HUES6 (cell line): Measurements from ENCODE around the gene LDHB.
"Not testable (repeated sequence)": the region's sequence is repeated elsewhere in the genome, so short reads cannot be mapped to it uniquely, and the experiment has no call there.

Source experiments
- H3K27ac ChIP-seq: 2 replicates; pipeline ENCODE4 v1.7.0; 2013; ENCODE audit warnings: low read depth, mild to moderate bottlenecking, low read length, inconsistent platforms
- H3K27me3 ChIP-seq: 2 replicates; pipeline ENCODE4 v1.6.1; 2013; ENCODE audit warnings: low read length; ENCODE audit not compliant: control insufficient read depth, insufficient read depth
- H3K36me3 ChIP-seq: 2 replicates; pipeline ENCODE4 v1.6.1; 2013; ENCODE audit warnings: low read length; ENCODE audit not compliant: control insufficient read depth, insufficient read depth
- H3K4me1 ChIP-seq: 2 replicates; pipeline ENCODE4 v1.6.1; 2013; ENCODE audit warnings: low read length; ENCODE audit not compliant: control insufficient read depth, insufficient read depth
- H3K4me3 ChIP-seq: 2 replicates; pipeline ENCODE4 v1.5.1; 2013; ENCODE audit warnings: low read depth, low read length
- H3K9ac ChIP-seq: one replicate; pipeline ENCODE4 v1.6.1; 2013; ENCODE audit warnings: mild to moderate bottlenecking, low read length
- H3K9me3 ChIP-seq: 2 replicates; pipeline ENCODE4 v1.6.1; 2013; ENCODE audit warnings: low read depth, low read length; ENCODE audit not compliant: control insufficient read depth, insufficient read depth

The LDHB gene

DNA sequence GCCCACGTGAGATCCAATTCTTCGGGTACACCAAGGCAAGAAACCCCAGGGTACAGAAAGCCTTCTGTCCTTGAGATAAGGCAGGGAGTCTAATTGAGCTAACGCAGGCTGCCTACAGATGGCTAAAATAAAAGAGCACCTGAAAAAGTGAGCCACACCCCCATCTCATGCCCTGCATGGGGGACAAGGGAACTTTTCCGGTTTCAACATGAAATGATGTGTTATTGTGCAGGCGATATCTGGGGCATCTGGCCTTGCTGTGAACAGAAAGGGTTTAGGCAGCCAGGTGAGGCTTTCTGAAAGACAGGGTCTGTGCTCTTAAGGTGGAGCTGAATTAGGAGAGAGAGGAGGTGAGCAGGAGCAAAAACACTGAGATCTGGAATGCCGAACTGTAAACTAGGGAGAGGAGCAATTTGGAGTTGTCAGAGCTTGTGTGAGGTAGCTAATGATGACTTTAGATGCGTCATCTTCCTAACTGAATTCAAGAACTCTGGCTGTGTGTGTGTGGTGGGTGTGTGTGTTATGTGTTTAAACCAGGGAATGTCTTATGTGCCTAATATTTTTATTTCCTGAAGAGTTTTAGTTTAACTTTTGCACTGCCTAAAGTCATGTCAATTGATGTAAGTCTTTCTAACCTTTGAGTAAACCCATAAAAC, 20.1 kb upstream of the LDHB start:
- Histone ChIP-seq H3K27ac (no peak overlapping the region), H3K9me3 (no peaks in the 10 kb centered on the region), H3K9ac (no peak overlapping the region), H3K4me1 (no peaks in the 10 kb centered on the region), H3K27me3 (no peaks in the 10 kb centered on the region), H3K36me3 (no peaks in the 10 kb centered on the region), H3K4me3 (no peak overlapping the region)

GRCh38 chr12:21677204-21677603, 19.6 kb upstream of the LDHB start:
- Histone ChIP-seq H3K9ac (no peak overlapping the region), H3K36me3 (no peaks in the 10 kb centered on the region), H3K27ac (no peak overlapping the region), H3K4me3 (no peak overlapping the region), H3K27me3 (no peaks in the 10 kb centered on the region), H3K9me3 (no peaks in the 10 kb centered on the region), H3K4me1 (no peaks in the 10 kb centered on the region)

GRCh38 chr12:21676776-21677175, 19.1 kb upstream of the LDHB start:
- Histone ChIP-seq H3K36me3 (no peaks in the 10 kb centered on the region), H3K4me1 (no peaks in the 10 kb centered on the region), H3K9ac (no peak overlapping the region), H3K27ac (no peak overlapping the region), H3K4me3 (no peak overlapping the region), H3K9me3 (no peaks in the 10 kb centered on the region), H3K27me3 (no peaks in the 10 kb centered on the region)

DNA sequence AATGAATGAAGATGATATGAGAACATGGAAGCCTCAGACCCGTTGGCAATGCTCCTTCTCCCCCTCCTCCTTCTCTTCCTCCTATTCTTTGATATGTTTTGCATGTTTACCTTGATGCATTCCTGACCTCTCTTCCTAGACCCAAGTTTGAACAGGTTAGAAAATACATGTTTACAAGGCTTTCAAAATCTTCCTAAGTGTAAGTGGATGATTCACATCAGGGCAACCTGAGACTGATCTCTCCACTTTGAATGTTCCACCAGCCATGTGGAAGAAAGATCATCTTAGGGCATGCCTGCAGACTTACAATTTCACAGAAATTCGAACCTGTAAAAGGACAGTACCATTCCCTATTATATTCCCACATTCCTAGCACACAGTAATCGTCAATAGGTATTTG, 18.0 kb upstream of the LDHB start:
- H3K9me3 ChIP-seq, result no peaks in the 10 kb centered on the region

DNA sequence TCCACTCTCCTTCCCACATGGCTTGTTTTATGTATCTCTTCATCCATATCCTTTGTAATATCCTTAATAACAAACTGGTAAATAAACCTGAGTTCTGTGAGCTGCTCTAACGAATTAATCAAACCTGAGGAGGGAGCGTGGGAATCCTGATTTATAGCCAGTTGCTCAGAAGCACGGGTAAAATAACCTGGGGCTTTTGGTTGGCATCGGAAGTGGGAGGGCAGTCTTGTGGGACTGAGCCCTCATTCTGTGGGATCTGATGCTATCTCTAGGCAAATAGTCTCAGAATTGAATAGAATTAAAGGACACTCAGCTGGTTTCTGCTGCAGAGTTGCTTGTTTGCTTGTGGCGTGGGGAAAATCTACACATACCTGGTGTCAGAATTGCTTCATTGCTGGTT, 17.5 kb upstream of the LDHB start:
- H3K9ac ChIP-seq, result no peak overlapping the region
- H3K27ac ChIP-seq, result no peak overlapping the region
- H3K36me3 ChIP-seq, result no peaks in the 10 kb centered on the region
- no peaks in the 10 kb centered on the region for H3K4me1 ChIP-seq
- H3K9me3 ChIP-seq, result no peaks in the 10 kb centered on the region
- no peak overlapping the region for H3K4me3 ChIP-seq
- H3K27me3 ChIP-seq, result no peaks in the 10 kb centered on the region

More for the DNA sequence above, 18.0 kb upstream of the LDHB start:
- no peaks in the 10 kb centered on the region for H3K4me1 ChIP-seq
- no peak overlapping the region for H3K27ac ChIP-seq
- no peak overlapping the region for H3K9ac ChIP-seq
- H3K36me3 ChIP-seq, result no peaks in the 10 kb centered on the region
- H3K4me3 ChIP-seq, result no peak overlapping the region
- H3K27me3 ChIP-seq, result no peaks in the 10 kb centered on the region

- not testable (repeated sequence) for H3K9ac ChIP-seq, H3K36me3 ChIP-seq, H3K27me3 ChIP-seq, H3K4me1 ChIP-seq, H3K4me3 ChIP-seq, H3K27ac ChIP-seq, H3K9me3 ChIP-seq
These were observed 16.3 kb upstream of the LDHB start for GRCh38 chr12:21673830-21674552.

DNA sequence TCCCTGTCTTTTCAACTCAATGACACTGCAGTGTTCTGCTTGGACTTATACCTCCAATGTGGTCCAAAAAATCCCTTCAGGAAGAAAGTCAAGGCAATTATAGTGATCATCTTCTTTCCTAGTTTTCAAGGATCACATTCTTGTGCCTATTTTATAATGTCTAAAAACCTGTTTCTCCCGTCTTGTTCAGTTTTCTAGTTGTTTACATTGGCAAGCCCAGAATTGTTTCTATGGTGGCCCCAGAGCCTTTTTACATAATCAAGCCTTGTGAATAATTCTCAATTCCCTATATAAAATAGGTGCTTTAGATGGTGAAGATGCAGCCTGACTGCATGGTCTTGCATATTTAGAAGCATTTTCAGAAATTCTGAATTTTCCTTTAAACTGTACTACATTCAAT, 14.5 kb upstream of the LDHB start:
- no peak overlapping the region for H3K9ac ChIP-seq
- H3K27ac ChIP-seq, result no peak overlapping the region
- no peaks in the 10 kb centered on the region for H3K36me3 ChIP-seq
- H3K4me1 ChIP-seq, result no peaks in the 10 kb centered on the region
- no peaks in the 10 kb centered on the region for H3K27me3 ChIP-seq
- no peak overlapping the region for H3K4me3 ChIP-seq
- H3K9me3 ChIP-seq, result no peaks in the 10 kb centered on the region

- Histone ChIP-seq H3K9ac (no peak overlapping the region), H3K9me3 (no peaks in the 10 kb centered on the region), H3K4me3 (no peak overlapping the region), H3K27ac (no peak overlapping the region), H3K27me3 (no peaks in the 10 kb centered on the region), H3K4me1 (no peaks in the 10 kb centered on the region), H3K36me3 (no peaks in the 10 kb centered on the region)
These were observed 9.1 kb upstream of the LDHB start for GRCh38 chr12:21666722-21667121.

DNA sequence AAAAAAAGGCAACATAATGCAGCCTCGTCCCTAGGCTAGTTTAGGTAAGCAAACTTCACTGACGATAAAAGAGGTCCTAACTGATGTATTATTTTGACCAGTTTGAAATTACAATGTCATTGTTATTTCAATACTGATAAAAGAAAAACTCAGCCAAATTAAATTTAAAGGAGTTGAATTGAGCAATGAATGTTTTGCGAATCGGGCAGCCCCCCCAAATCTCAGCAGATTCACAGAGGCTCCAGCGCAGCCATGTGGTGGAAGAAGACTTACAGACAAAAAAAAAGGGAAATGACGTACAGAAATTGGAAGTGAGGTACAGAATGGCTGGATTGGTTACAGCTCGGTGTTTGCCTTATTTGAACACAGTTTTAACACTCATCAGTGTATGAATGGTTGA, 8.2 kb upstream of the LDHB start:
- no peak overlapping the region for H3K27ac ChIP-seq
- no peak overlapping the region for H3K9ac ChIP-seq
- no peaks in the 10 kb centered on the region for H3K4me1 ChIP-seq
- H3K27me3 ChIP-seq, result no peaks in the 10 kb centered on the region
- no peaks in the 10 kb centered on the region for H3K9me3 ChIP-seq
- H3K36me3 ChIP-seq, result no peaks in the 10 kb centered on the region
- H3K4me3 ChIP-seq, result no peak overlapping the region

- Histone ChIP-seq H3K27ac (no peak overlapping the region), H3K27me3 (no peaks in the 10 kb centered on the region), H3K9ac (no peak overlapping the region), H3K36me3 (no peaks in the 10 kb centered on the region), H3K9me3 (no peaks in the 10 kb centered on the region), H3K4me3 (no peak overlapping the region), H3K4me1 (no peaks in the 10 kb centered on the region)
These were observed 4.6 kb upstream of the LDHB start for GRCh38 chr12:21662122-21662792.

- H3K36me3 ChIP-seq, result not testable (repeated sequence)
These were observed 3.9 kb upstream of the LDHB start for GRCh38 chr12:21661396-21662093.

More at GRCh38 chr12:21661396-21662093, 3.9 kb upstream of the LDHB start:
- not testable (repeated sequence) for H3K27ac ChIP-seq, H3K9ac ChIP-seq, H3K4me3 ChIP-seq, H3K4me1 ChIP-seq, H3K9me3 ChIP-seq, H3K27me3 ChIP-seq
